Measurements from ENCODE around the gene PCDHB15.

The PCDHB15 gene

GRCh38 chr5:141261238-141261546 is 16.0 kb downstream of the PCDHB15 start:
- no peaks in the 10 kb centered on the region for H3K4me1 Mint-ChIP-seq

GRCh38 chr5:141269195-141269594 is 24.0 kb downstream of the PCDHB15 start:
- Mint-ChIP-seq H3K9me3 (peaks cover 80% of the 10 kb centered on the region), H3K27ac (no peak overlapping the region), H3K36me3 (ENCODE audit: low read depth) (peaks cover 79% of the 10 kb centered on the region), H3K4me1 (no peaks in the 10 kb centered on the region), H3K27me3 (ENCODE audit: low read depth) (no peaks in the 10 kb centered on the region), H3K4me3 (no peak overlapping the region)
- no peak for TF ChIP-seq CTCF (IDR thresholded peaks at IDR 0.05; ENCODE audit: unreplicated experiment in 3 of 3)

More at GRCh38 chr5:141261238-141261546, 16.0 kb downstream of the PCDHB15 start:
- Mint-ChIP-seq H3K9me3 (peaks cover 82% of the 10 kb centered on the region), H3K4me3 (no peak overlapping the region), H3K27ac (no peak overlapping the region), H3K36me3 (ENCODE audit: low read depth) (peaks cover 87% of the 10 kb centered on the region), H3K27me3 (ENCODE audit: low read depth) (no peaks in the 10 kb centered on the region)
- no peak for TF ChIP-seq CTCF (IDR thresholded peaks at IDR 0.05; ENCODE audit: unreplicated experiment in 3 of 3)

- Mint-ChIP-seq H3K9me3 (peaks cover 75% of the 10 kb centered on the region), H3K4me1 (no peaks in the 10 kb centered on the region), H3K27me3 (ENCODE audit: low read depth) (no peaks in the 10 kb centered on the region), H3K36me3 (ENCODE audit: low read depth) (peaks cover 72% of the 10 kb centered on the region), H3K27ac (no peak overlapping the region), H3K4me3 (no peak overlapping the region)
- TF ChIP-seq CTCF (IDR thresholded peaks at IDR 0.05; ENCODE audit: unreplicated experiment in 3 of 3), result no peak
Measured at GRCh38 chr5:141272906-141273305, 27.7 kb downstream of the PCDHB15 start.

GRCh38 chr5:141298376-141298775 is 53.2 kb downstream of the PCDHB15 start:
- H3K27ac Mint-ChIP-seq, result no peak overlapping the region
- H3K4me3 Mint-ChIP-seq, result no peak overlapping the region
- peaks cover 87% of the 10 kb centered on the region for H3K9me3 Mint-ChIP-seq
- TF ChIP-seq CTCF (IDR thresholded peaks at IDR 0.05; ENCODE audit: unreplicated experiment in 3 of 3), result no peak
- H3K27me3 Mint-ChIP-seq (ENCODE audit: low read depth), result no peaks in the 10 kb centered on the region
- H3K4me1 Mint-ChIP-seq, result no peaks in the 10 kb centered on the region
- H3K36me3 Mint-ChIP-seq (ENCODE audit: low read depth), result peaks cover 94% of the 10 kb centered on the region

Data from nephron (organoid).